Activated T-cell treated with anti-CD3 and anti-CD28 coated beads, Interleukin-2, amount 50 U/mL, for 24 hours (primary cell): ENCODE data around the gene AURKAIP1.

Source experiments
- DNase-seq: peaks from one replicate; pipeline ENCODE4 v3.0.0-alpha.2; 2020
- H3K27ac Mint-ChIP-seq: 2 replicates; pipeline ENCODE4 v1.8.0; 2020; ENCODE audit warnings: mild to moderate bottlenecking, mixed read lengths
- H3K27me3 Mint-ChIP-seq: 2 replicates; pipeline ENCODE4 v1.8.0; 2020; ENCODE audit warnings: mixed read lengths
- H3K36me3 Mint-ChIP-seq: 2 replicates; pipeline ENCODE4 v1.8.0; 2020; ENCODE audit warnings: low read depth, mixed read lengths
- H3K4me1 Mint-ChIP-seq: 2 replicates; pipeline ENCODE4 v1.8.0; 2020; ENCODE audit warnings: low read depth, mixed read lengths
- H3K4me3 Mint-ChIP-seq: 2 replicates; pipeline ENCODE4 v1.8.0; 2020; ENCODE audit warnings: mild to moderate bottlenecking, moderate library complexity, mixed read lengths
- H3K9me3 Mint-ChIP-seq: 2 replicates; pipeline ENCODE4 v1.8.0; 2020; ENCODE audit warnings: mixed read lengths

The AURKAIP1 gene

DNA sequence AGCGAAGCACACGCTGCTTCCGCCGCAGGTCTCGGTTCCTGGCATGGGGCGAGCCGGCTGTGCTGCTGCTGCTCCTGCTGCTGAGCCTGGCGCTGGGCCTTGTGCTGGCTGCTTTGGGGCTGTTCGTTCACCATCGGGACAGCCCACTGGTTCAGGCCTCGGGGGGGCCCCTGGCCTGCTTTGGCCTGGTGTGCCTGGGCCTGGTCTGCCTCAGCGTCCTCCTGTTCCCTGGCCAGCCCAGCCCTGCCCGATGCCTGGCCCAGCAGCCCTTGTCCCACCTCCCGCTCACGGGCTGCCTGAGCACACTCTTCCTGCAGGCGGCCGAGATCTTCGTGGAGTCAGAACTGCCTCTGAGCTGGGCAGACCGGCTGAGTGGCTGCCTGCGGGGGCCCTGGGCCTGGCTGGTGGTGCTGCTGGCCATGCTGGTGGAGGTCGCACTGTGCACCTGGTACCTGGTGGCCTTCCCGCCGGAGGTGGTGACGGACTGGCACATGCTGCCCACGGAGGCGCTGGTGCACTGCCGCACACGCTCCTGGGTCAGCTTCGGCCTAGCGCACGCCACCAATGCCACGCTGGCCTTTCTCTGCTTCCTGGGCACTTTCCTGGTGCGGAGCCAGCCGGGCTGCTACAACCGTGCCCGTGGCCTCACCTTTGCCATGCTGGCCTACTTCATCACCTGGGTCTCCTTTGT is 41.3 kb downstream of the AURKAIP1 start:
- peaks cover 17% of the 10 kb centered on the region for H3K36me3 Mint-ChIP-seq
- no peaks in the 10 kb centered on the region for H3K9me3 Mint-ChIP-seq
- no peaks in the 10 kb centered on the region for H3K4me1 Mint-ChIP-seq
- no peak for DNase-seq
- no peaks in the 10 kb centered on the region for H3K27me3 Mint-ChIP-seq
- H3K27ac Mint-ChIP-seq = no peak overlapping the region
- no peak overlapping the region for H3K4me3 Mint-ChIP-seq

DNA sequence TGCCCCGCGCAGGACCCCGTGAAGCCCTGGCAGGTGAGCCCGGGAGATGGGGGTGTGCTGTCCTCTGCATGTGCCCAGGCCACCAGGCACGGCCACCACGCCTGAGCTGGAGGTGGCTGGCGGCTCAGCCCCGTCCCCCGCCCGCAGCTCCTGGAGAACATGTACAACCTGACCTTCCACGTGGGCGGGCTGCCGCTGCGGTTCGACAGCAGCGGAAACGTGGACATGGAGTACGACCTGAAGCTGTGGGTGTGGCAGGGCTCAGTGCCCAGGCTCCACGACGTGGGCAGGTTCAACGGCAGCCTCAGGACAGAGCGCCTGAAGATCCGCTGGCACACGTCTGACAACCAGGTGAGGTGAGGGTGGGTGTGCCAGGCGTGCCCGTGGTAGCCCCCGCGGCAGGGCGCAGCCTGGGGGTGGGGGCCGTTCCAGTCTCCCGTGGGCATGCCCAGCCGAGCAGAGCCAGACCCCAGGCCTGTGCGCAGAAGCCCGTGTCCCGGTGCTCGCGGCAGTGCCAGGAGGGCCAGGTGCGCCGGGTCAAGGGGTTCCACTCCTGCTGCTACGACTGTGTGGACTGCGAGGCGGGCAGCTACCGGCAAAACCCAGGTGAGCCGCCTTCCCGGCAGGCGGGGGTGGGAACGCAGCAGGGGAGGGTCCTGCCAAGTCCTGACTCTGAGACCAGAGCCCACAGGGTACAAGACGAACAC is 42.1 kb downstream of the AURKAIP1 start:
- no peak overlapping the region for H3K4me3 Mint-ChIP-seq
- peaks cover 12% of the 10 kb centered on the region for H3K36me3 Mint-ChIP-seq
- H3K27me3 Mint-ChIP-seq = no peaks in the 10 kb centered on the region
- no peak for DNase-seq
- H3K27ac Mint-ChIP-seq = no peak overlapping the region
- no peaks in the 10 kb centered on the region for H3K4me1 Mint-ChIP-seq
- no peaks in the 10 kb centered on the region for H3K9me3 Mint-ChIP-seq

DNA sequence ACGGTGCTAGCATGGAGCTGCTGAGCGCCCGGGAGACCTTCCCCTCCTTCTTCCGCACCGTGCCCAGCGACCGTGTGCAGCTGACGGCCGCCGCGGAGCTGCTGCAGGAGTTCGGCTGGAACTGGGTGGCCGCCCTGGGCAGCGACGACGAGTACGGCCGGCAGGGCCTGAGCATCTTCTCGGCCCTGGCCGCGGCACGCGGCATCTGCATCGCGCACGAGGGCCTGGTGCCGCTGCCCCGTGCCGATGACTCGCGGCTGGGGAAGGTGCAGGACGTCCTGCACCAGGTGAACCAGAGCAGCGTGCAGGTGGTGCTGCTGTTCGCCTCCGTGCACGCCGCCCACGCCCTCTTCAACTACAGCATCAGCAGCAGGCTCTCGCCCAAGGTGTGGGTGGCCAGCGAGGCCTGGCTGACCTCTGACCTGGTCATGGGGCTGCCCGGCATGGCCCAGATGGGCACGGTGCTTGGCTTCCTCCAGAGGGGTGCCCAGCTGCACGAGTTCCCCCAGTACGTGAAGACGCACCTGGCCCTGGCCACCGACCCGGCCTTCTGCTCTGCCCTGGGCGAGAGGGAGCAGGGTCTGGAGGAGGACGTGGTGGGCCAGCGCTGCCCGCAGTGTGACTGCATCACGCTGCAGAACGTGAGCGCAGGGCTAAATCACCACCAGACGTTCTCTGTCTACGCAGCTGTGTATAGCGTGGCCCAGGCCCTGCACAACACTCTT is 42.8 kb downstream of the AURKAIP1 start:
- no peak for DNase-seq
- H3K27ac Mint-ChIP-seq = no peak overlapping the region
- no peaks in the 10 kb centered on the region for H3K9me3 Mint-ChIP-seq
- no peaks in the 10 kb centered on the region for H3K27me3 Mint-ChIP-seq
- H3K4me1 Mint-ChIP-seq = no peaks in the 10 kb centered on the region
- peaks cover 13% of the 10 kb centered on the region for H3K36me3 Mint-ChIP-seq
- H3K4me3 Mint-ChIP-seq = no peak overlapping the region

DNA sequence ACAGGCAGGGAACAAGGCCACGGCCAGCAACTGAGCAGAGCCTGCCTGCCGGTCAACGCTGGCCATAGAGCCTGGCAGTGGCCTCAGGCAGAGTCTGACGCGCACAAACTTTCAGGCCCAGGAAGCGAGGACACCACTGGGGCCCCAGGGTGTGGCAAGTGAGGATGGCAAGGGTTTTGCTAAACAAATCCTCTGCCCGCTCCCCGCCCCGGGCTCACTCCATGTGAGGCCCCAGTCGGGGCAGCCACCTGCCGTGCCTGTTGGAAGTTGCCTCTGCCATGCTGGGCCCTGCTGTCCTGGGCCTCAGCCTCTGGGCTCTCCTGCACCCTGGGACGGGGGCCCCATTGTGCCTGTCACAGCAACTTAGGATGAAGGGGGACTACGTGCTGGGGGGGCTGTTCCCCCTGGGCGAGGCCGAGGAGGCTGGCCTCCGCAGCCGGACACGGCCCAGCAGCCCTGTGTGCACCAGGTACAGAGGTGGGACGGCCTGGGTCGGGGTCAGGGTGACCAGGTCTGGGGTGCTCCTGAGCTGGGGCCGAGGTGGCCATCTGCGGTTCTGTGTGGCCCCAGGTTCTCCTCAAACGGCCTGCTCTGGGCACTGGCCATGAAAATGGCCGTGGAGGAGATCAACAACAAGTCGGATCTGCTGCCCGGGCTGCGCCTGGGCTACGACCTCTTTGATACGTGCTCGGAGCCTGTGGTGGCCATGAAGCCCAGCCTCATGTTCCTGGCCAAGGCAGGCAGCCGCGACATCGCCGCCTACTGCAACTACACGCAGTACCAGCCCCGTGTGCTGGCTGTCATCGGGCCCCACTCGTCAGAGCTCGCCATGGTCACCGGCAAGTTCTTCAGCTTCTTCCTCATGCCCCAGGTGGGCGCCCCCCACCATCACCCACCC is 43.7 kb downstream of the AURKAIP1 start, which contains the start of gene TAS1R3:
TAS1R3 (plus strand) TSS at position 213 of the 898 bp plus-strand sequence; CDS start at position 279, 66 bp downstream.
- Mint-ChIP-seq H3K27me3 (no peaks in the 10 kb centered on the region), H3K9me3 (no peaks in the 10 kb centered on the region), H3K4me1 (peaks cover 4% of the 10 kb centered on the region), H3K36me3 (peaks cover 15% of the 10 kb centered on the region), H3K4me3 (no peak within 1 kb of the TSS), H3K27ac (no peak within 1 kb of the TSS)
- no peak for DNase-seq

DNA sequence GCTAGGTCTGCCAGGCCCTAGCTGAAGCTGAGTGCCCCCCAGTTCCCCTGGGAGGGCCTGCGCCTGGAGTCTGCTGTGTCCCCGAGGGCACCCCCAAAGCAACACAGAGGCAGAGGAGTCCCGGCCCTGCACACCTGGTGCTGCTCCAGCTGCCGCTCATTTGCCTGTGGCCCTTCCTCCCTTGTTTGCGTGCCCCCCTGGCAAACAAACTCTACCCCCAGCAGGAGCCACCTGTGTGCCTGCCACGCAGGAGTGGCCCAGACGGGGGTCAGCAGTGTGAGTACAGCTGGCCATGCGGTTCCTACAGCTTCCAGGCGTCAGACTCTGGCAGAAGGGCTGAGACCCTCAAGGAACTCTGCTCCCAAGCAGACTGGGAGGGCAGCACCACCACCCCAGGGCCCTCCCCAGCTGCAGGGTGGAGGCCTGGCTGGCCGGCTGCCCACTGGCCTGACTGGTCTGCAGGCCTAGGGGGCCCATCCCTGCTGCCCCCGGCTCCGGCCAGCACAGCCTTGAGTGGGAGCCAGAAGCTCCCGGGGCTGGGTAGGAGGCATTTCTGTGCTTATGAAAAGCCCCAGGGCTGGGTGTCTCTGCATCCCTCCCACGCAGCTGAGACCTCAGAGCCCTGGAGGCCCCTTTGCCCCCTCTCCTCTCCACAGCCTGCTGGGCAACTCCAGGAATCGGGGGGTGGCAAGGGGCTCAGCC is 44.5 kb downstream of the AURKAIP1 start:
- peaks cover 12% of the 10 kb centered on the region for H3K4me1 Mint-ChIP-seq
- H3K27me3 Mint-ChIP-seq = no peaks in the 10 kb centered on the region
- H3K36me3 Mint-ChIP-seq = peaks cover 14% of the 10 kb centered on the region
- no peaks in the 10 kb centered on the region for H3K9me3 Mint-ChIP-seq
- DNase-seq = no peak
- no peak overlapping the region for H3K4me3 Mint-ChIP-seq
- H3K27ac Mint-ChIP-seq = no peak overlapping the region

DNA sequence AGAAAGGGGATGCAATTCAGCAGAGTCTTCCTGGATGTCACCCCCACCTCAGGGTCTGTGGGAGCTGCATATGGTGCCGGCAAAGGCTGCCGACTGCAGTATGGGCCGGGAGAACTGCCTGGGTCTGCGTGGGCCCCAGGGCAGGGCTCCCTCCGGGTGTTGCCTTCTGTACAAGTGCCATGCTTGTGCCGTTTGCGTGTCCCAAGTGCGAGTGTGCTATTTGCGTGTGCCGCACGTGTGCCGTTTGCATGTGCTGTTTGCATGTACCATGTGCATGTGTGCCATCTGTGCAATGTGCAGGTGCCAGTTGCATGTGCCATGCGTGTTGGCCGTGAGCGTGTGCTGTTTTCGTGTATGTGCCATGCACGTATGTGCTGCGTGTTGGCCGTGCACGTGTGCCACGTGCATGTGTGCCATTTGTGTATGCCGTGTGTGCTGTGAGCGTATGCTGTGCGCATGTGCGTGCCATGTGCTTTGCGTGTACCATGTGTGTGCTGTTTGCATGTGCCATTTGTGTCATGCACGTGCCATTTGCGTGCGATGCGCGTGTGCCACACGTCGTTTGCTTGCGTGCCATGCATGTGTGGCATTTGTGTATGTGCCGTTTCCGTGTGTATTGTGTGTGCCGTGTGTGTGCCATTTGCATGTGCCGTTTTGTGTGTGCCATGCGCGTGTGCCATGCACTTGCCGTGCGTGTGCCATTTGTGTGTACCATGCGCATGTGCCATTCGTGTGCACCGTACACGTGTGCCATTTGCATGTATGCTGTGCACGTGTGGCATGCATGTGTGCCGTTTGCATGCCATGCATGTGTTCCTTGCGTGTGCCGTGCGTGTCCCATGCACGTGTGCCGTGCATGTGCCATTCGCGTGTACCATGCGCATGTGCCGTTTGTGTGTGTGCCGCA is 45.5 kb downstream of the AURKAIP1 start:
- Mint-ChIP-seq H3K27ac (peak overlapping the region; percentile 52), H3K4me3 (no peak overlapping the region), H3K27me3 (no peaks in the 10 kb centered on the region), H3K4me1 (peaks cover 16% of the 10 kb centered on the region), H3K9me3 (no peaks in the 10 kb centered on the region), H3K36me3 (peaks cover 10% of the 10 kb centered on the region)
- no peak for DNase-seq

DNA sequence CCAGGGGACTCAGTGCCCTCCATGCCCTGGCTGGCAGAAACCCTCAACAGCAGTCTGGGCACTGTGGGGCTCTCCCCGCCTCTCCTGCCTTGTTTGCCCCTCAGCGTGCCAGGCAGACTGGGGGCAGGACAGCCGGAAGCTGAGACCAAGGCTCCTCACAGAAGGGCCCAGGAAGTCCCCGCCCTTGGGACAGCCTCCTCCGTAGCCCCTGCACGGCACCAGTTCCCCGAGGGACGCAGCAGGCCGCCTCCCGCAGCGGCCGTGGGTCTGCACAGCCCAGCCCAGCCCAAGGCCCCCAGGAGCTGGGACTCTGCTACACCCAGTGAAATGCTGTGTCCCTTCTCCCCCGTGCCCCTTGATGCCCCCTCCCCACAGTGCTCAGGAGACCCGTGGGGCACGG is 46.8 kb downstream of the AURKAIP1 start:
- peaks cover 21% of the 10 kb centered on the region for H3K4me1 Mint-ChIP-seq
- H3K27me3 Mint-ChIP-seq = no peaks in the 10 kb centered on the region
- no peak for DNase-seq
- H3K9me3 Mint-ChIP-seq = no peaks in the 10 kb centered on the region
- H3K27ac Mint-ChIP-seq = no peak overlapping the region
- H3K4me3 Mint-ChIP-seq = no peak overlapping the region
- H3K36me3 Mint-ChIP-seq = peaks cover 14% of the 10 kb centered on the region

DNA sequence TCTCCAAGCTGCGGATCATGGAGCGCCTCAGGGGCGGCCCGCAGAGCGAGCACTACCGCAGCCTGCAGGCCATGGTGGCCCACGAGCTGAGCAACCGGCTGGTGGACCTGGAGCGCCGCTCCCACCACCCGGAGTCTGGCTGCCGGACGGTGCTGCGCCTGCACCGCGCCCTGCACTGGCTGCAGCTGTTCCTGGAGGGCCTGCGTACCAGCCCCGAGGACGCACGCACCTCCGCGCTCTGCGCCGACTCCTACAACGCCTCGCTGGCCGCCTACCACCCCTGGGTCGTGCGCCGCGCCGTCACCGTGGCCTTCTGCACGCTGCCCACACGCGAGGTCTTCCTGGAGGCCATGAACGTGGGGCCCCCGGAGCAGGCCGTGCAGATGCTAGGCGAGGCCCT is 47.7 kb downstream of the AURKAIP1 start:
- Mint-ChIP-seq H3K4me3 (no peak overlapping the region), H3K27ac (no peak overlapping the region), H3K27me3 (no peaks in the 10 kb centered on the region), H3K4me1 (peaks cover 28% of the 10 kb centered on the region), H3K36me3 (peaks cover 17% of the 10 kb centered on the region), H3K9me3 (no peaks in the 10 kb centered on the region)
- DNase-seq = no peak

DNA sequence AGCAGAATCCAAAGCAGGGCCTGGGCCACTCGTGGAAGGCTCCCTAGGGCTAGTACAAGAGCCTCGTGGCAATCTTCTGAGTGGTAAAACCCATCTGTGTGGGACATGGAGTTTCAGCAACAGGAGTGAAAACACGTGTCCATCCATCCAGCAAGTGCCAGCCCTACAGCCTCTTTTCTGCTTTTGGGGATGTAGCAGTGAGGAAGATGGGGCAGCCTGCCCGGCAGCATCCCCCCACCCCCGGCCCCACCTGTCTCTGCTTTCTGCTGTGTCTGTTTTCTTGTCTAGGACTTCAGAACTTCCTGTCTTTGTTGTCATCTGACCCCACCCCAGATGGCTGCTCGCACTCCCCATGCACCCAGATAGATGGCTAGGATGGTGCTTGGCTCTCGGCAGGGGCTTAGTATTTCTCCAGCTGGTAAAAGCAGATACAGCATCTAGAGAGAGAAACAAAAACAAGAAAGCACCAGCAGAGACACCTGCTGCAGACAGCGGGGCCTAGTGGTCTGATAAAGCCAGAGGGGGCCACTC is 48.9 kb downstream of the AURKAIP1 start:
- no peak for DNase-seq
- H3K9me3 Mint-ChIP-seq = no peaks in the 10 kb centered on the region
- H3K27ac Mint-ChIP-seq = peak overlapping the region; percentile 81
- H3K4me3 Mint-ChIP-seq = peak overlapping the region; percentile 83
- H3K4me1 Mint-ChIP-seq = peaks cover 39% of the 10 kb centered on the region
- peaks cover 27% of the 10 kb centered on the region for H3K36me3 Mint-ChIP-seq
- H3K27me3 Mint-ChIP-seq = no peaks in the 10 kb centered on the region

DNA sequence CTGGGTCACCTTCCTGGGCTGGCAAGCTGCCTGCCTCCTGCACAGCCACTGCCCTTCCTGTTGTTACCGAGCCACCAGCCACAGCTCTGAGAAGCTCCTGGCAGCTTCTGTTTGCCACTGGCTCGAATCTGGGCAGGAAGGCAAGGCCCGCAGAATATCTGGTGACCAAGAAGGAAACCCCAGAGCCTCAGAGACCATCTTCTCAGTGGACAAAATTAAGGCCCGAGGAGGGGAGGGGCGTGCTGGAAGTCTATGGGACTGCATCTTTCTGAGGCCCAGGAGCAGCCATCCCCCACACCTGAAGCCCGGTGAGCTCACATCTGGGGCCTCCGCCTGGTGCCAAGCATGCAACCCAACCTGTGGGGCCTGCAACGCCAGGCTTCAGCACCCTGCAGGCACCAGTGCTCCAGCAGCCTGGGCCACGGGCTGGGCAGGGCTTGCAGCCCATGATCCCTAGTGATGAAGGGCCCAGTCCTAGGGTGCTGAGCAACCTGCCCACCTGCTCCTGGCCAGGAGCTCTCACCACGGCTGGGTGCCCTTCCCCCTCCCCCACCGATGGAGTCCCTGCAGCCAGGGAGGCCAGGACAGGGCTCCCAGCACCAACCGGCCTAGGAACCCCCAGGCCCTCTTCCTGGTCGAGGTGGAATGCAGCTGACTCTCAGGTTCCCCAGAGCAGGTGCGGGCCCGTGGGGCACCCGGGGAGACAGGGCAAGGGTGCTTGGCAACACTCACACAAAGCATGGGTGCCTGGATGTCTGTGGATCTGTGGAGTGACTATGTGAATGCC is 49.5 kb downstream of the AURKAIP1 start:
- peak overlapping the region; percentile 83 for H3K4me3 Mint-ChIP-seq
- H3K27ac Mint-ChIP-seq = peak overlapping the region; percentile 81
- H3K36me3 Mint-ChIP-seq = peaks cover 31% of the 10 kb centered on the region
- peaks cover 42% of the 10 kb centered on the region for H3K4me1 Mint-ChIP-seq
- no peaks in the 10 kb centered on the region for H3K9me3 Mint-ChIP-seq
- no peaks in the 10 kb centered on the region for H3K27me3 Mint-ChIP-seq
- DNase-seq = no peak

DNA sequence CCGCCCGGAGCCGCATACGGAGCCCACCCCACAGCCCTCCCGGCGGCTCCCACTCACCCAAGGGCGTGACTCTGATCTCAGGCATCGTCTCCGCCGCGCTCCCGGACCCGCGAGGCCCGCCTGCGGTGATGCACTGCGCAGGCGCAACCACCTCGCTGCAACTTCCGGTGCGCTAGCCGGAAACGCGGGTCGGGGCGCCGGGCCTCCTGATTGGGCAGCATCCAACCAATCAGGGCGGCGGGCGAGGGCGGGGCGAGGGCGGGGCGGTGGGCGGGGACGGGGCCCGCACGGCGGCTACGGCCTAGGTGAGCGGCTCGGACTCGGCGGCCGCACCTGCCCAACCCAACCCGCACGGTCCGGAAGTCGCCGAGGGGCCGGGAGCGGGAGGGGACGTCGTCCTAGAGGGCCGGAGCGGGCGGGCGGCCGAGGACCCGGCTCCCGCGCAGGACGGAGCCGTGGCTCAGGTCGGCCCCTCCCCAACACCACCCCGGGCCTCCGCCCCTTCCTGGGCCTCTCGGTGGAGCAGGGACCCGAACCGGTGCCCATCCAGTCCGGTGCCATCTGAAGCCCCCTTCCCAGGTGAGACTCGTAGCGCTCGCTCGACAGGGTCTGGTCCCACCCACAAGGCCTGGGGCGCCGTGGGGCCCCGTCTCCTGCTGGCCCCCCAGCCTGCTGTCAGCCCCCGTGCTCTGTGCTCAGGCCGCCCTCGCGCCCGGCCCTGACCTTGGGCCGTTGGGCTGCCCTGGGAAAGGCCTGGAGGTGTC is 50.3 kb downstream of the AURKAIP1 start, which contains the start of the genes CPTP and INTS11:
CPTP (plus strand) TSS at position 279 of the 764 bp plus-strand sequence. CDS start 2,109 bp downstream, outside the sequence.
INTS11 (minus strand) TSS at position 137 of the 764 bp plus-strand sequence; CDS start at position 85, 52 bp downstream.
- H3K27me3 Mint-ChIP-seq = no peaks in the 10 kb centered on the region

More for the DNA sequence above, 50.3 kb downstream of the AURKAIP1 start, which contains the start of the genes CPTP and INTS11:
- H3K4me1 Mint-ChIP-seq = peaks cover 45% of the 10 kb centered on the region
- peak; percentile 96 for DNase-seq
- peaks cover 38% of the 10 kb centered on the region for H3K36me3 Mint-ChIP-seq
- H3K4me3 Mint-ChIP-seq = peak within 1 kb of the TSS; percentile 83
- H3K27ac Mint-ChIP-seq = peak within 1 kb of the TSS; percentile 94
- no peaks in the 10 kb centered on the region for H3K9me3 Mint-ChIP-seq
